Measurements from ENCODE around the gene ERCC8. TPM values are rescaled to one million over a fixed set of nuclear protein-coding genes. Genes with fewer than 3 reads are reported as not detected.
A peak's percentile ranks its signal among the peaks of the same experiment; 100 is the strongest.

The ERCC8 gene
- total RNA-seq, 2 donors from 2014 or later, result 6.0 to 9.2 TPM

DNA sequence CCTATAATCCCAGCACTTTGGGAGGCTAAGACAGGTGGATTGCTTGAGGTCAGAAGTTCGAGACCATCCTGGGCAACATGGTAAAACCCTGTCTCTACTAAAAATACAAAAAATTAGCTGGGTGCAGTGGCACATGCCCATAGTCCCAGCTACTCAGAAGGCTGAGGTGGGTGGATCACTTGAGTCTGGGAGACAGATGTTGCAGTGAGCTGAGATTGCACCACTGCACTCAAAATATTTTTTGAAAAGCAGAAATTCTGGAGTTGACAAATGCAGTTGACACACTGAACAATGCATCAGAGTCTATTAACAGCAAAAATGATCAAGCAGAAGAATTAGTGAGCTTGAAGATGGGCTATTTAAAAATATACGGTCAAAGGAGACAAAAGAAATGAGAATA is 35.6 kb upstream of the ERCC8 start:
- Histone ChIP-seq H3K4me1 (peaks cover 0 to 12% of the 10 kb centered on the region in 2 donors), H3K4me3 (no peak overlapping the region), H3K36me3 (no peaks in the 10 kb centered on the region), H3K27ac (no peak overlapping the region), H3K9me3 (no peaks in the 10 kb centered on the region), H3K27me3 (no peaks in the 10 kb centered on the region)
- TF ChIP-seq, protein P1, sequence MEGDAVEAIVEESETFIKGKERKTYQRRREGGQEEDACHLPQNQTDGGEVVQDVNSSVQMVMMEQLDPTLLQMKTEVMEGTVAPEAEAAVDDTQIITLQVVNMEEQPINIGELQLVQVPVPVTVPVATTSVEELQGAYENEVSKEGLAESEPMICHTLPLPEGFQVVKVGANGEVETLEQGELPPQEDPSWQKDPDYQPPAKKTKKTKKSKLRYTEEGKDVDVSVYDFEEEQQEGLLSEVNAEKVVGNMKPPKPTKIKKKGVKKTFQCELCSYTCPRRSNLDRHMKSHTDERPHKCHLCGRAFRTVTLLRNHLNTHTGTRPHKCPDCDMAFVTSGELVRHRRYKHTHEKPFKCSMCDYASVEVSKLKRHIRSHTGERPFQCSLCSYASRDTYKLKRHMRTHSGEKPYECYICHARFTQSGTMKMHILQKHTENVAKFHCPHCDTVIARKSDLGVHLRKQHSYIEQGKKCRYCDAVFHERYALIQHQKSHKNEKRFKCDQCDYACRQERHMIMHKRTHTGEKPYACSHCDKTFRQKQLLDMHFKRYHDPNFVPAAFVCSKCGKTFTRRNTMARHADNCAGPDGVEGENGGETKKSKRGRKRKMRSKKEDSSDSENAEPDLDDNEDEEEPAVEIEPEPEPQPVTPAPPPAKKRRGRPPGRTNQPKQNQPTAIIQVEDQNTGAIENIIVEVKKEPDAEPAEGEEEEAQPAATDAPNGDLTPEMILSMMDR (IDR thresholded peaks at IDR 0.05), result no peak
- no peak for DNase-seq (ENCODE audit: low spot score)

DNA sequence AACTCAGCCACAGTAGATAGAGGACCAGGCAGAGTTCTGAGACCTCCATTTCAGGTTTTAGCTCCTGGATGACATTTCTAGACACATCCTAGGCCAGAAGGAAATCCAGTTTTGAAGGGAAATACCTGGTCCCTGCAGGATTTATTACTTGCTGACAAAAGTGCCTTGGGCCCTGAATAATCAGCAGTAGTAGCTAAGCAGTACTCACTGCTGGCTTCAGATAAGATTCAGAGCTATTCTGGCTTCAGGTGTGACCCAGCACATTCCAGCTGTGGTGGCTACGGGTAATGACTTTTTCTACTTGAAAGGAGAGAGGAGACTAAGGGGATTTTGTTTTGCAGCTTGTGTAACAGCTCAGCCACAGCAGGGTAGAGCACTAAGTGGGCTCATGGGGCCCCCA is 34.1 kb upstream of the ERCC8 start:
- H3K27ac ChIP-seq, result no peak overlapping the region
- TF ChIP-seq, protein P1 (IDR thresholded peaks at IDR 0.05), result no peak
- peaks cover 0 to 12% of the 10 kb centered on the region in 2 donors for H3K4me1 ChIP-seq
- H3K27me3 ChIP-seq, result no peaks in the 10 kb centered on the region
- H3K9me3 ChIP-seq, result no peaks in the 10 kb centered on the region
- H3K36me3 ChIP-seq, result no peaks in the 10 kb centered on the region
- no peak for DNase-seq (ENCODE audit: low spot score)
- H3K4me3 ChIP-seq, result no peak overlapping the region

DNA sequence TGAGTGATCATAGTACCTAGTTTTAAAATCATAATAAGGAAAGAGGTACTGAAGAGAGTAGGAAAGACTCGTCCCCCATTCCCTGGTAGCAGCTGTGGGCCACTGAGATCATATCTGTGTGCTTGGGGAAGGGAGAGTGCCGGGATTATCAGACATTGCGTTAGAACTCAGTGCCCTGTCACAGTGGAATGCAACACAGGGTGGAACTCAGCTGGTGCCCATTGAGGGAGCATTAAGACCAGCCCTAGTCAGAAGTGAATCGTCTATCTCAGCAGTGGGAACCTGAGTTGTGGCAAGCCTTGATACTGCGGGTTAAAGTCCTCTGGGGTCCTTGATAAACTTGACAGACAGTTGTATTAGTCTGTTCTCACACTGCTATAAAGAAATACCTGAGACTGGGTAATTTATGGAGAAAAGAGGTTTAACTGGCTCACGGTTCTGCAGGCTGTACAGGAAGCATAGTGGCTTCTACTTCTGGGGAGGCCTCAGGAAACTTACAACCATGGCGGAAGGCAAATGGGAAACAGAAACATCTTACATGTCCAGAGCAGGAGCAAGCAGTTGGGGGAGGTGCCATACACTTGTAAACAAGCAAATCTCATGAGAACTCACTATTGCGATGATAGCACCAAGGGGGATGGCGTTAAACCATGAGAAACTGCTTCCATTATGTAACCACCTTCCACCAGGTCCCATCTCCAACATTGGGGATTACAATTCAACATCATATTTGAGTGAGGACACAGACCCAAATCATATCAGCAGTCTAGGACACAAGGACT is 33.3 kb upstream of the ERCC8 start:
- no peaks in the 10 kb centered on the region for H3K9me3 ChIP-seq
- no peaks in the 10 kb centered on the region for H3K27me3 ChIP-seq
- no peaks in the 10 kb centered on the region for H3K36me3 ChIP-seq
- no peak overlapping the region for H3K4me3 ChIP-seq
- no peak overlapping the region for H3K27ac ChIP-seq
- DNase-seq (ENCODE audit: low spot score), result no peak
- H3K4me1 ChIP-seq, result peaks cover 0 to 12% of the 10 kb centered on the region in 2 donors
- TF ChIP-seq, protein P1 (IDR thresholded peaks at IDR 0.05), result no peak

DNA sequence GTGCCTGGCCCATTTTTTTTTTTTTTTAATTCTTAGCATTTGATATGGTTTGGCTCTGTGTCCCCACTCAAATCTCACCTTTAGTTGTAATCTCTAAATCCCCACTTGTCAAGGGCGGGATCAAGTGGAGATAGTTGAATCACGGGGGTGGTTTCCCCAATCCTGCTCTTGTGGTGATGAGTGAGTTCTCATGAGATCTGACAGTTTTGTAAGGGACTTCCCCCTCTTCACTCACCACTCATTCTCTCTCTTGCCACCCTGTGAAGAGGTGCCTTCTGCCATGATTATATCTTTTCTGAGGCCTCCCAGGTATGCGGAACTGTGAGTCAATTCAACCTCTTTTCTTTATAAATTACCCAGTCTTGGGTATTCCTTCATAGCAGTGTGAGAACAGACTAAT is 27.4 kb upstream of the ERCC8 start:
- Histone ChIP-seq H3K27ac (no peak overlapping the region), H3K9me3 (peaks cover 0 to 23% of the 10 kb centered on the region in 2 donors), H3K4me1 (no peaks in the 10 kb centered on the region), H3K27me3 (no peaks in the 10 kb centered on the region), H3K36me3 (no peaks in the 10 kb centered on the region), H3K4me3 (no peak overlapping the region)
- DNase-seq (ENCODE audit: low spot score), result no peak
- TF ChIP-seq, protein P1 (IDR thresholded peaks at IDR 0.05), result no peak

DNA sequence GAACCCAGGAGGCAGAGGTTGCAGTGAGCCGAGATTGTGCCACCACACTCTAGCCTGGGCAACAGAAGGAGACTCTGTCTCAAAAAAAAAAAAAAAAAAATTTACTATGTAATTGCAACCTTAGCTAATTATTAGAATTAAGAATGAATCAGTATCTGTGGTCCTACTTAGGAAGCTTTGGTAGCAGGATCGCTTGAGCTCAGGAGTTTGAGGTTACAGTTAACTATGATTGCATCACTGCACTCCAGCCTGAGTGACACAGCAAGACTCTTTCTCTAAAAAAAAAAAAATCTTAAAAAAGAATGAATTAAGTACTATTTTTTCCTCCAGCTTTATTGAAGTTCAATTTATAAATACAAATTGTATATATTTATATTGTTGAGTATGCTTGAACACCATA is 16.8 kb upstream of the ERCC8 start:
- Histone ChIP-seq H3K4me1 (no peaks in the 10 kb centered on the region), H3K27me3 (no peaks in the 10 kb centered on the region)
- TF ChIP-seq, protein P1 (IDR thresholded peaks at IDR 0.05), result no peak

DNA sequence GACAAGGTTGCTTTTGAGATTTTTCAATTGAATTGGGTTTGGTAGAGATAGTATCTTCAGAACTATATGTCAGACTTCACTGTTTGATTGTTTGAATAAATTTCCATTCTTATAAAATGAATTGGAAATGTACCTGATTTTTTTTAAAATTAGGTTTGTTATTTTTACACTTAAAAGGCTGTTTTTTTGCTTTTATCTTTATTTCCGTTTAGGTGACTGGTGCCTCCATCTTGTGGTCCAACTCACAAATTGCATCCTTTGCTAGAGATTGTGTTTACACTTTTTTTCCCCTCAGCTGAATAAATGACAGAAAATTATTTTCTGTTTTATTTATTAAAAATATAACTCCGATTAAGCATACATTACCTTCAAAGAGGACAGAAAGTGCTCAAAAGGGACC is 15.7 kb upstream of the ERCC8 start:
- Histone ChIP-seq H3K27me3 (no peaks in the 10 kb centered on the region), H3K36me3 (no peaks in the 10 kb centered on the region), H3K4me3 (no peak overlapping the region), H3K27ac (no peak overlapping the region), H3K4me1 (no peaks in the 10 kb centered on the region), H3K9me3 (peaks cover 0 to 4% of the 10 kb centered on the region in 2 donors)
- TF ChIP-seq, protein P1 (IDR thresholded peaks at IDR 0.05), result peak; percentile 18 to 57
- DNase-seq (ENCODE audit: low spot score), result no peak

More for the DNA sequence above, 16.8 kb upstream of the ERCC8 start:
- Histone ChIP-seq H3K27ac (no peak overlapping the region), H3K36me3 (no peaks in the 10 kb centered on the region), H3K4me3 (no peak overlapping the region), H3K9me3 (peaks cover 0 to 6% of the 10 kb centered on the region in 2 donors)
- DNase-seq (ENCODE audit: low spot score), result no peak

Data from right atrium auricular region (tissue), 2 donors.